Sigmoid colon (tissue), 4 donors: ENCODE results near the gene ISLR2.

Experiments
- CTCF ChIP-seq, 4 experiments: fragments of 450-650 bp in 3 of 4; fragments of 200-600 bp in 1 of 4; IDR thresholded peaks; one replicate each; pipeline ENCODE4 v1.5.1; 2016 to 2019; ENCODE audit warnings: antibody characterized with exemption in 4 of 4, mild to moderate bottlenecking in 3 of 4, moderate library complexity in 2 of 4
- POLR2A ChIP-seq, 2 donors: fragments of 450-650 bp; IDR thresholded peaks; one replicate each; pipeline ENCODE4 v1.6.1; 2016; ENCODE audit warnings: antibody characterized with exemption in 2 of 2, mild to moderate bottlenecking in 2 of 2, moderate library complexity in 2 of 2
- POLR2AphosphoS5 ChIP-seq, 4 donors: sonication (generic); formaldehyde crosslinking; IDR thresholded peaks; one replicate each; pipeline ENCODE4 v1.6.1; 2017; ENCODE audit warnings: antibody characterized with exemption in 4 of 4

- no peak for TF ChIP-seq CTCF (IDR thresholded peaks at IDR 0.05)
- no peak for TF ChIP-seq POLR2A (IDR thresholded peaks at IDR 0.05)
- TF ChIP-seq POLR2AphosphoS5 (IDR thresholded peaks at IDR 0.05), result no peak
These were observed 6.1 kb downstream of the ISLR2 start for GRCh38 chr15:74136540-74136813.
